ENCODE results near the gene MED27. TPM values are rescaled to one million over a fixed set of nuclear protein-coding genes. Genes with fewer than 3 reads are reported as not detected.
"Not testable (repeated sequence)": the region's sequence is repeated elsewhere in the genome, so short reads cannot be mapped to it uniquely, and the experiment has no call there.

The MED27 gene
- total and polyA plus RNA-seq, 2 of the 13 experiments (the other 11 are each of a cell fraction or from before 2014, with no cell fraction given): 16.9 to 19.0 TPM

- H3K4me3 ChIP-seq (replicated peaks in 1 of 3; ENCODE audit: insufficient read depth in 1 of 3, low read depth in 2 of 3, low read length in 3 of 3); H3K27me3 ChIP-seq (ENCODE audit: control insufficient read depth in 1 of 2, insufficient read depth in 2 of 2, low read length in 2 of 2); POLR2A ChIA-PET; H3K9ac ChIP-seq (ENCODE audit: insufficient read depth, low read depth, low read length); H3K4me2 ChIP-seq (ENCODE audit: low read depth, low read length); H3K27ac ChIP-seq (ENCODE audit: extremely low read length, insufficient read depth, low read length); intact Hi-C loops (cut with micrococcal nuclease; ENCODE audit: unreplicated experiment); H3K4me1 ChIP-seq (ENCODE audit: insufficient read depth, low read length); H3K79me2 ChIP-seq (ENCODE audit: insufficient read depth, low read length); BruUV-seq (replicated peaks); DNase-seq (ENCODE audit: low spot score); ATAC-seq; in situ Hi-C loops (cut with HindIII; ENCODE audit: extremely low pct_ligation_motif_present, low pct_unique_long_range_greater_than_20kb); H3K9me3 ChIP-seq (ENCODE audit: low read length); CTCF ChIA-PET (ENCODE audit: low intra/inter-chr PET ratio, low total read pairs); H4K20me1 ChIP-seq (ENCODE audit: insufficient read depth, low read length); H2AFZ ChIP-seq (ENCODE audit: low read length); FAIRE-seq: not testable (repeated sequence)
- peaks cover 0 to 14% of the 10 kb centered on the region in 2 experiments; a peak in 2 of 5 replicates for H3K36me3 ChIP-seq (replicated peaks in 1 of 2; ENCODE audit: control insufficient read depth in 1 of 2, insufficient read depth in 2 of 2, low read length in 2 of 2)
- 83% methylated on average over 6 of the region's 6 CpGs for WGBS (ENCODE audit: low lambda C conversion rate)
Observed at GRCh38 chr9:132058226-132058625, 21.4 kb downstream of the MED27 start.

- Histone ChIP-seq H3K27me3 (ENCODE audit: control insufficient read depth in 1 of 2, insufficient read depth in 2 of 2, low read length in 2 of 2) (no peaks in the 10 kb centered on the region), H3K36me3 (replicated peaks in 1 of 2; ENCODE audit: control insufficient read depth in 1 of 2, insufficient read depth in 2 of 2, low read length in 2 of 2) (peaks cover 0 to 14% of the 10 kb centered on the region in 2 experiments; a peak in 2 of 5 replicates), H3K4me1 (ENCODE audit: insufficient read depth, low read length) (no peaks in the 10 kb centered on the region), H3K79me2 (ENCODE audit: insufficient read depth, low read length) (no peaks in the 10 kb centered on the region), H2AFZ (ENCODE audit: low read length) (no peak overlapping the region), H3K4me3 (replicated peaks in 1 of 3; ENCODE audit: insufficient read depth in 1 of 3, low read depth in 2 of 3, low read length in 3 of 3) (no peak overlapping the region), H4K20me1 (ENCODE audit: insufficient read depth, low read length) (peaks cover 4% of the 10 kb centered on the region; the same call in 1 of the 2 replicates), H3K9ac (ENCODE audit: insufficient read depth, low read depth, low read length) (no peak overlapping the region), H3K4me2 (ENCODE audit: low read depth, low read length) (no peak overlapping the region), H3K27ac (ENCODE audit: extremely low read length, insufficient read depth, low read length) (no peak overlapping the region), H3K9me3 (ENCODE audit: low read length) (peaks cover 9% of the 10 kb centered on the region; the same call in 1 of the 2 replicates)
- intact Hi-C loops (cut with micrococcal nuclease; ENCODE audit: unreplicated experiment): no loop called here
- CTCF ChIA-PET (ENCODE audit: low intra/inter-chr PET ratio, low total read pairs): no interaction called here
- WGBS (ENCODE audit: low lambda C conversion rate): 98% methylated on average over 8 of the region's 11 CpGs
- POLR2A ChIA-PET: no interaction called here
- BruUV-seq (replicated peaks): no TSS peak
- FAIRE-seq (no peak), ATAC-seq (no peak), DNase-seq (ENCODE audit: low spot score) (no peak)
- in situ Hi-C loops (cut with HindIII; ENCODE audit: extremely low pct_ligation_motif_present, low pct_unique_long_range_greater_than_20kb): no loop called here
- TF ChIP-seq SOX5 (CRISPR knock-in tag; IDR thresholded peaks at IDR 0.05; ENCODE audit: borderline replicate concordance) (no peak), MAFK (conservative IDR thresholded peaks at IDR 0.05 in 1 of 2, IDR thresholded peaks at IDR 0.05 in 1 of 2; ENCODE audit: low read length in 2 of 2) (no peak), ZNF205 (CRISPR knock-in tag; IDR thresholded peaks at IDR 0.05) (no peak), CERS6 (CRISPR knock-in tag; IDR thresholded peaks at IDR 0.05) (no peak), ETS1 (CRISPR knock-in tag; IDR thresholded peaks at IDR 0.05) (no peak), RBAK (CRISPR knock-in tag; IDR thresholded peaks at IDR 0.05) (no peak), KLF9 (CRISPR knock-in tag; IDR thresholded peaks at IDR 0.05; ENCODE audit: low read depth) (no peak), MIXL1 (CRISPR knock-in tag; IDR thresholded peaks at IDR 0.05) (no peak), TOE1 (CRISPR knock-in tag; IDR thresholded peaks at IDR 0.05) (no peak), PCBP1 (IDR thresholded peaks at IDR 0.05; ENCODE audit: borderline replicate concordance, low read depth, low read length) (no peak), ZBTB43 (CRISPR knock-in tag; conservative IDR thresholded peaks at IDR 0.05) (no peak), MAF1 (CRISPR knock-in tag; IDR thresholded peaks at IDR 0.05; ENCODE audit: borderline replicate concordance) (no peak), TARDBP (CRISPR knock-in tag; IDR thresholded peaks at IDR 0.05) (no peak)
Observed at GRCh38 chr9:132056717-132057560, 22.7 kb downstream of the MED27 start.
